Prostate gland (tissue), 2 donors: ENCODE measurements around the gene NDUFB5.

Experiments
- CTCF ChIP-seq, 4 experiments: fragments of 200-600 bp in 2 of 4; fragments of 450-650 bp in 2 of 4; sonication (generic) in 2 of 4; IDR thresholded peaks; 1 replicate in 3 of 4; 2 replicates in 1 of 4; pipeline ENCODE4 v1.5.1; 2016 to 2019; ENCODE audit warnings: antibody characterized with exemption in 4 of 4, mild to moderate bottlenecking in 2 of 4, moderate library complexity in 2 of 4
- POLR2AphosphoS5 ChIP-seq: sonication (generic); formaldehyde crosslinking; IDR thresholded peaks from one replicate; pipeline ENCODE4 v1.6.1; 2017; ENCODE audit warnings: antibody characterized with exemption

GRCh38 chr3:179624451-179624850 lies 19.9 kb downstream of the NDUFB5 start:
- TF ChIP-seq CTCF (IDR thresholded peaks at IDR 0.05): no peak
- no peak for TF ChIP-seq POLR2AphosphoS5
